HPDE6-E6E7 (cell line): ENCODE results near the gene GPR171.
"Not testable (repeated sequence)": the region's sequence is repeated elsewhere in the genome, so short reads cannot be mapped to it uniquely, and the experiment has no call there.

Experiments used
- DNase-seq: peaks from one replicate; pipeline ENCODE4 v3.0.0; 2011; ENCODE audit warnings: missing footprints; ENCODE audit errors: extremely low spot score

Gene GPR171

GRCh38 chr3:151203051-151203420 is at the start of gene GPR171:
GPR171 (minus strand) TSS chr3:151203216; CDS start chr3:151199386, 3,830 bp downstream.
- no peak for DNase-seq

- DNase-seq, result no peak
Measured at GRCh38 chr3:151248772-151249337, 45.8 kb upstream of the GPR171 start.

DNA sequence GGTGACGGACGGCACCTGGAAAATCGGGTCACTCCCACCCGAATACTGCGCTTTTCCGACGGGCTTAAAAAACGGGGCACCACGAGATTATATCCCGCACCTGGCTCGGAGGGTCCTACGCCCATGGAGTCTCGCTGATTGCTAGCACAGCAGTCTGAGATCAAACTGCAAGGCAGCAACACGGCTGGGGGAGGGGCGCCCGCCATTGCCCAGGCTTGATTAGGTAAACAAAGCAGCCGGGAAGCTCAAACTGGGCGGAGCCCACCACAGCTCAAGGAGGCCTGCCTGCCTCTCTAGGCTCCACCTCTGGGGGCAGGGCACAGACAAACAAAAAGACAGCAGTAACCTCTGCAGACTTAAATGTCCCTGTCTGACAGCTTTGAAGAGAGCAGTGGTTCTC is 39.0 kb upstream of the GPR171 start:
- not testable (repeated sequence) for DNase-seq

DNA sequence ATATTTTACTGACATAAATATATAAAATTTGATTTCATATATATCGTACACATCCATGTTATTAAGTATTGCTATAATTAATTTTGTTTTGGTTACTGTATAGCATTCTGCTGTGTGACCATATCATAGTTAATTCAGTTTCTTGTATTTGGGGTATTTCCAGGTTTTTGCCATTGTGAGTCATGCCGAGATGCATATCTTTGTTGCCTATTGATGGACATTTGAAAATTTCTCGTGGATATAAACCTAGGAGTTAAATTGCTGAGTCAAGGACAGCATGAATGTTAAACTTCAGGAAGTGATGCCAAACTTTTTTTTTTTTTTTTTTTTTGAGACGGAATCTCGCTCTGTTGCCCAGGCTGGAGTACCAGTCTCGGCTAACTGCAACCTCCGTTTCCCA is 33.7 kb upstream of the GPR171 start:
- DNase-seq, result no peak

DNA sequence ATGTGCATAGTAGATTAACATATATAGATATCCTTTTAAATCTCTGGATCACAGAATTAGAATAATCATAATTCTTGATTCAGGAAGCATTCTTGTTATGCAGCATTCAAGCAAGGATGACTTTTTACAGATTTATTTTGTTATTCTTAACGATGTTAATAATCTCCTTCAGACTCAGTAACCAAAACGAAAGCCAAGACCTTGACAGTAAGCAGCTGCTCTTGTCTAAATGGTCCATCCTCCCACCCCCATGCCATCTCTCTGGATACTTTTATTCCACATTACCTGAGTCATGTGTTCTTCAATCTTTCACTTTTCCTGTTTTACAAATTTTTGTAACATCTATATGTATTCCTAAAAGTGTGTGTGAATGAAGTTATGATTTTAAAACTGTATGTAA is 33.3 kb upstream of the GPR171 start:
- DNase-seq, result no peak

GRCh38 chr3:151234825-151235224 is 31.8 kb upstream of the GPR171 start:
- DNase-seq, result no peak

GRCh38 chr3:151232991-151233390 is 30.0 kb upstream of the GPR171 start:
- no peak for DNase-seq

- DNase-seq, result not testable (repeated sequence)
Measured at GRCh38 chr3:151232403-151232802, 29.4 kb upstream of the GPR171 start.

DNA sequence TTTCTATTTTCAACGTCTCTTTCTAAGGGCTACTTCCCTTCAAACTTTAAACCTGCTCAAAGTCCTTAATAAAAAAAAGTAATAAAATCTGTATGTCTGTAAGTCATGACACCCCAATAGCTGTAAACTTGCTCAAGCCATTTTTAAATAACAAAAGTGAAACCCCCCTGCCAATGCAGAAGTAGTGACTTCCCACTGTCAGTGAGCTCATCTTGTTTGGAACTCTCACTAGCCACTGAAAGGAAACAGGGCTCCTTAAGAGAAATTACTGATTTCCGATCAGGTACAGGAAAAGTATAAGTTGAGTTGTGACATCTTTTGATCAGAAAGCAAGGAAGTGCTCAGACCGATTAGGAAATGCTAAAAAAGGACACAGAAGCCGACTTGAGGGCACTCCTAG is 27.6 kb upstream of the GPR171 start:
- no peak for DNase-seq

DNA sequence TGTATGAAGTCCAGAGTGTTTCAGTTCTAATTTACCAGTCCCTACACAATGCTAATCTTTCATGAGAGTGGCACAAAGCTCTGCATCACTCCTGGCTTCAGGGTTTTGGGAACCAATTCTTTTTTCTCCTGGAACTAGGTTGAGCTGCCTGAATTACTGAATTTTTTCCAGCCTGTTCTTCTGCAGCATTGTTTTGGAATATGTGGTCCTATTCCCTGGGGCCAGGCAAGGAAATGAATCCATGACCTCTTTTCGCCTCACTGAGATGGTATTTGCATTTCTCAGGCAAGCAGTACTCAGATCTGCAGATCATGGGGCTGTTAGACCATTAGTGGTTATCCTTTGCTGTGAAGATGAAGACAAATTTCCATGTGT is 25.6 kb upstream of the GPR171 start:
- no peak for DNase-seq

- DNase-seq, result peak; percentile 63
Measured at GRCh38 chr3:151227807-151228665, 25.0 kb upstream of the GPR171 start.

DNA sequence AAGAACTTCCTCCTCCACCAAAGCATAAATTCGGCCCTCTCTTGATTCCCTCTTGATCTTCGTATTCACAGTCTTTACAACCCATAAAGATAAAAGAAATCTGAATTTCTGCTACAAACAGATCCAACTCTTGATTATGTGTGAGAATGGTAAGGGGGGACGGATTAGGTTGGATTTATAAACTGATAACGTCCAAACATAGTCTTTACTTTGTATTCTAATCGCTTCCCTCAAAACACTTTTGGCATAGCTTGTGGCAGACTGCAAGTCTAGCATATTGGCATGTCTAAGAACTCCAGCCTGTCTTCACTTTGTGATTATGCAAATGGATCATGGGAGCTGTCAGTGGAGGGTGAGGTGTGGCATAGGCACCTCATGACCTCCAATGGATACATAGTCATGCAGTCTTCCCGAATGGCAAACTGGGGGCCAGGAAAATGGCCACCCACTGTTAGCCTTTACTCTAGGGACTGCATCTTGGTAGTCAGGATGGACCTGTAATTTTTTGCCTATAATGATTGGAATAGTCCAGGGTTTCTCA is 24.3 kb upstream of the GPR171 start:
- DNase-seq, result no peak

DNA sequence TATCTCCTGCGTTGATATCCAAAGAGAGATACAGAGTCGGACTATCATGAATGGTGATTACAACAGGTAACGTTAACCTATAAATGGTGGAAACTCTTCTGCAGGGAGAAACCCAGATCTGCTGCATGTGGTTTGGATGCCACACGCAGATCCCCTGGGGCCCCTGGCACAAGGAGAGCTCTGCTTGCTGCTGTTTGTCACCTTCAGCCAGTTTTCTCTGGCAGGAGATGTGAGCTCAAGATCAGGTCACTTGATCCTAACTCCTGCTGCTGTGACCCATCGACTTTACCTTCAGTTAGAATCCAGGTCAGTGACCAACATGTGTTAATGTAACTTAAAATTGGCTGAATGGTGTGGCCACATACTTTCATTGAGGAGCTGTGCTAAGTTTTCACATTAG is 23.8 kb upstream of the GPR171 start:
- no peak for DNase-seq

DNA sequence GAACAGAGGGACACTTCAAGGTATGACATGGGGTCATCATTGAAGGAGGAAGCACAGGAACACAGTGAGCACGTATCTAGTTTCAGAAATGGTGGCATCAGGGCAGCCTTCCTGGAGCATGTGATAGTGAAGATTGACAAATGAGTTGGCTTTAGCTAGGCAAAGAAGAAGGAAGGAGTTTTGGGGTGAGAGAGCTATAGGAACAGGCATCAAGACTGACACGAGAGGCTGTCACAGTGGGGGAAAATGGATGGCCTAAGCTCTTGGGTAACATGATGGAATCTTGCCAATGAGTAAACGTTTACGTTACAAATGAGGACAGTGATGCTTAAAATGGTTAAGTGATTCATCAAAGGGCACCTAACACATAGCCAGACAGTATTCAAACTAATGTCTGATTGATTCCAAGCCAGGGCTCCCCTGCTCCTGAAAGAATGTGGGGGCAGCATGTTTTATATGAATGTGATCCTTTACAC is 23.1 kb upstream of the GPR171 start:
- DNase-seq, result peak; percentile 53

GRCh38 chr3:151225040-151225975 is 22.3 kb upstream of the GPR171 start:
- DNase-seq, result no peak

GRCh38 chr3:151224268-151224866 is 21.4 kb upstream of the GPR171 start:
- no peak for DNase-seq

GRCh38 chr3:151219056-151219455 is 16.0 kb upstream of the GPR171 start:
- DNase-seq, result peak; percentile 64

GRCh38 chr3:151218136-151218535 is 15.1 kb upstream of the GPR171 start:
- DNase-seq, result no peak

GRCh38 chr3:151216641-151217607 is 13.9 kb upstream of the GPR171 start:
- DNase-seq, result no peak

DNA sequence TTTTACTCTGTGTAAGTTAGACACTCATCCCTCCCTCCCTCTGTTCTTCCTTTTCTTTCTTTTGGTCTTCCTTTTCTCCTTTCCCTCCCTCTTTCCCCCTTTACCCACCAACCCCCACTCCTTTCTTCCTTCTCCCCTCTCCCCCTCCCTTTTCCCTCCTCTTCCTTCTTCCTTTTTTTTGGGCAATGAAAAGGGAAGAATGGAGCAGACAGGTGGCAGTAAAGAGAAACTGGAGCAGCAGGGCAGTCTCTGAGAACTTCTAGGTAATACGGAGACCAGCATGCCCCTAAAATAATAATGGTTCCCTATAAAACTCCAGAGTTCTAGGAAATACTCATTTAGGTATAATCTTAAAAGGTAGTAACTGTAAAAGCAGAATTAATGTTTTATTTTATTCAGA is 11.4 kb upstream of the GPR171 start:
- DNase-seq, result no peak
